Measurements from ENCODE around the gene CABLES2.

Gene CABLES2

GRCh38 chr20:62398120-62398821 lies 8.8 kb downstream of the CABLES2 start:
- ATAC-seq, result no peak
- TF ChIP-seq TCF4 (CRISPR knock-in tag; IDR thresholded peaks at IDR 0.05; ENCODE audit: borderline replicate concordance), result no peak
- TF ChIP-seq SNAI2 (CRISPR knock-in tag; IDR thresholded peaks at IDR 0.05), result no peak
- no peak for TF ChIP-seq ZNF8 (CRISPR knock-in tag; IDR thresholded peaks at IDR 0.05)
- TF ChIP-seq BACH2 (CRISPR knock-in tag; IDR thresholded peaks at IDR 0.05; ENCODE audit: borderline replicate concordance), result no peak
- no peak for TF ChIP-seq ZFP30 (CRISPR knock-in tag; IDR thresholded peaks at IDR 0.05)
- TF ChIP-seq ZNF70 (CRISPR knock-in tag; IDR thresholded peaks at IDR 0.05), result no peak
- TF ChIP-seq ZFP3 (CRISPR knock-in tag; IDR thresholded peaks at IDR 0.05), result no peak

- ATAC-seq, result no peak
- TF ChIP-seq ZFP30 (CRISPR knock-in tag; IDR thresholded peaks at IDR 0.05), result no peak
- TF ChIP-seq ZNF565 (CRISPR knock-in tag; conservative IDR thresholded peaks at IDR 0.05; ENCODE audit: low read depth), result no peak
- TF ChIP-seq ZFP3 (CRISPR knock-in tag; IDR thresholded peaks at IDR 0.05), result no peak
- no peak for TF ChIP-seq CSDC2 (CRISPR knock-in tag; IDR thresholded peaks at IDR 0.05)
- no peak for TF ChIP-seq ESRRG (CRISPR knock-in tag; IDR thresholded peaks at IDR 0.05)
- no peak for TF ChIP-seq CSRNP3 (CRISPR knock-in tag; IDR thresholded peaks at IDR 0.05)
- no peak for TF ChIP-seq GLIS3 (CRISPR knock-in tag; IDR thresholded peaks at IDR 0.05)
- TF ChIP-seq PATZ1 (CRISPR knock-in tag; IDR thresholded peaks at IDR 0.05; ENCODE audit: borderline replicate concordance), result no peak
- no peak for TF ChIP-seq BACH2 (CRISPR knock-in tag; IDR thresholded peaks at IDR 0.05; ENCODE audit: borderline replicate concordance)
- TF ChIP-seq POU6F1 (CRISPR knock-in tag; IDR thresholded peaks at IDR 0.05; ENCODE audit: borderline replicate concordance, low read depth), result no peak
Measured at GRCh38 chr20:62396367-62397239, 10.5 kb downstream of the CABLES2 start.

GRCh38 chr20:62395311-62396242 lies 11.5 kb downstream of the CABLES2 start:
- peak; percentile 47 for ATAC-seq
- TF ChIP-seq ZFP30 (CRISPR knock-in tag; IDR thresholded peaks at IDR 0.05) (no peak), ZNF70 (CRISPR knock-in tag; IDR thresholded peaks at IDR 0.05) (no peak), OSR1 (CRISPR knock-in tag; IDR thresholded peaks at IDR 0.05) (no peak), PATZ1 (CRISPR knock-in tag; IDR thresholded peaks at IDR 0.05; ENCODE audit: borderline replicate concordance) (no peak), POU6F1 (CRISPR knock-in tag; IDR thresholded peaks at IDR 0.05; ENCODE audit: borderline replicate concordance, low read depth) (no peak), RARB (CRISPR knock-in tag; IDR thresholded peaks at IDR 0.05) (no peak), ARNTL (CRISPR knock-in tag; IDR thresholded peaks at IDR 0.05; ENCODE audit: borderline replicate concordance, low read depth) (no peak), TOX (CRISPR knock-in tag; IDR thresholded peaks at IDR 0.05; ENCODE audit: borderline replicate concordance) (no peak), CSRNP3 (CRISPR knock-in tag; IDR thresholded peaks at IDR 0.05) (no peak), TCF4 (CRISPR knock-in tag; IDR thresholded peaks at IDR 0.05; ENCODE audit: borderline replicate concordance) (no peak), PPARA (CRISPR knock-in tag; IDR thresholded peaks at IDR 0.05; ENCODE audit: borderline replicate concordance) (no peak), ESRRG (CRISPR knock-in tag; IDR thresholded peaks at IDR 0.05) (no peak), ZNF8 (CRISPR knock-in tag; IDR thresholded peaks at IDR 0.05) (no peak), ZNF565 (CRISPR knock-in tag; conservative IDR thresholded peaks at IDR 0.05; ENCODE audit: low read depth) (no peak), ISL1 (CRISPR knock-in tag; IDR thresholded peaks at IDR 0.05) (no peak), CSDC2 (CRISPR knock-in tag; IDR thresholded peaks at IDR 0.05) (no peak), CREB5 (CRISPR knock-in tag; IDR thresholded peaks at IDR 0.05; ENCODE audit: low read depth) (no peak), SNAI2 (CRISPR knock-in tag; IDR thresholded peaks at IDR 0.05) (no peak), BACH2 (CRISPR knock-in tag; IDR thresholded peaks at IDR 0.05; ENCODE audit: borderline replicate concordance) (no peak)

All from SK-N-SH treated with all-trans-retinoic acid at 6 μM for 48 hours (cell line).